HepG2 (cell line): ENCODE results near the gene ZKSCAN5.

Experiments used
- ARNTL ChIP-seq: sonication (generic); formaldehyde crosslinking; IDR thresholded peaks from 2 replicates; pipeline ENCODE4 v1.4.0; 2020; ENCODE audit warnings: mild to moderate bottlenecking, missing genetic modification reagents
- ATM ChIP-seq: fragments of 450-650 bp; IDR thresholded peaks from 2 replicates; pipeline ENCODE4 v1.7.1; 2017; ENCODE audit warnings: mild to moderate bottlenecking, borderline replicate concordance
- ETV6 ChIP-seq: sonication (generic); formaldehyde crosslinking; conservative IDR thresholded peaks from 2 replicates; pipeline ENCODE4 v1.4.0; 2020; ENCODE audit warnings: missing genetic modification reagents
- GMEB2 ChIP-seq: IDR thresholded peaks from 2 replicates; pipeline ENCODE4 v1.6.1; 2016; ENCODE audit warnings: missing biosample characterization, missing genetic modification reagents, low read depth
- JUN ChIP-seq: sonication (generic); formaldehyde crosslinking; IDR thresholded peaks from 2 replicates; pipeline ENCODE4 v1.4.0; 2020; ENCODE audit warnings: mild to moderate bottlenecking, missing genetic modification reagents
- KLF6 ChIP-seq: IDR thresholded peaks from 2 replicates; pipeline ENCODE4 v1.8.0; 2016; ENCODE audit warnings: missing biosample characterization, missing genetic modification reagents
- MXI1 ChIP-seq: IDR thresholded peaks from 3 replicates; pipeline ENCODE4 v1.6.1; 2012; ENCODE audit warnings: low read depth, low read length, inconsistent platforms, borderline replicate concordance
- POLR2A ChIP-seq, 2 experiments: IDR thresholded peaks; 2 replicates each; pipeline ENCODE4 v1.6.1; 2011; ENCODE audit warnings: low read depth in 2 of 2, low read length in 2 of 2, mild to moderate bottlenecking in 1 of 2, moderate library complexity in 1 of 2; ENCODE audit not compliant: insufficient read depth in 1 of 2
- POLR2AphosphoS5 ChIP-seq: IDR thresholded peaks from 2 replicates; pipeline ENCODE4 v1.6.1; 2012; ENCODE audit warnings: low read depth, low read length
- REXO4 ChIP-seq: sonication (generic); formaldehyde crosslinking; IDR thresholded peaks from 2 replicates; pipeline ENCODE4 v1.8.0; 2022; ENCODE audit warnings: missing genetic modification reagents, mild to moderate bottlenecking, borderline replicate concordance
- RFX3 ChIP-seq: IDR thresholded peaks from 2 replicates; pipeline ENCODE4 v1.6.1; 2016; ENCODE audit warnings: missing biosample characterization, missing genetic modification reagents
- ZNF737 ChIP-seq: sonication (generic); formaldehyde crosslinking; IDR thresholded peaks from 2 replicates; pipeline ENCODE4 v1.5.0; 2020; ENCODE audit warnings: missing genetic modification reagents, mild to moderate bottlenecking, borderline replicate concordance
- TF ChIP-seq, protein P1 (sequence below): sonication (generic); formaldehyde crosslinking; IDR thresholded peaks from 2 replicates; pipeline ENCODE4 v1.5.0; 2020; ENCODE audit warnings: missing genetic modification reagents
- TF ChIP-seq, protein P2 (sequence below): sonication (generic); formaldehyde crosslinking; IDR thresholded peaks from 2 replicates; pipeline ENCODE4 v1.5.0; 2020; ENCODE audit warnings: mild to moderate bottlenecking, missing genetic modification reagents, moderate library complexity

DNA sequence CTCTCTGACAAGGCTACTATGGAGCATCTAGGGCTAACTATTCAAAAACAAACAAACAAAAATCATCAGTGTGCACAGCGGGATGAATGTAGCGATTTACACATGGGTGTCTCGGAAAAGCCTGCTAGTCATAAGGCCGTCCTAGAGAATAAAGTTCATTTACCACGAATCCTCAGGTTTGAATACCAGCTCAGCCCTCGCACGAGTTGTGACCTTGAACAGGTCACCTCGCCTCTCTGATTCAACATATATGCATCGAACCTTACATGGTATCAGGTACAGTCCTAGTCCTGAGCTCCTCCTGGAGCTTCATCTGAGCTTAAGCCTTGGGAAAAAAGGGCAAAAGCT lies 39.1 kb upstream of the ZKSCAN5 start:
- TF ChIP-seq REXO4 (CRISPR knock-in tag) (no peak), MXI1 (no peak), ZNF737 (CRISPR knock-in tag) (no peak), JUN (CRISPR knock-in tag) (no peak), POLR2A (IDR thresholded peaks at IDR 0.05; ENCODE audit: insufficient read depth in 1 of 2, low read depth in 2 of 2, low read length in 2 of 2) (no peak), GMEB2 (CRISPR knock-in tag) (no peak), KLF6 (no peak), POLR2AphosphoS5 (no peak), RFX3 (no peak), ATM (no peak), ARNTL (CRISPR knock-in tag) (no peak), ETV6 (no peak)
- TF ChIP-seq, protein P1, sequence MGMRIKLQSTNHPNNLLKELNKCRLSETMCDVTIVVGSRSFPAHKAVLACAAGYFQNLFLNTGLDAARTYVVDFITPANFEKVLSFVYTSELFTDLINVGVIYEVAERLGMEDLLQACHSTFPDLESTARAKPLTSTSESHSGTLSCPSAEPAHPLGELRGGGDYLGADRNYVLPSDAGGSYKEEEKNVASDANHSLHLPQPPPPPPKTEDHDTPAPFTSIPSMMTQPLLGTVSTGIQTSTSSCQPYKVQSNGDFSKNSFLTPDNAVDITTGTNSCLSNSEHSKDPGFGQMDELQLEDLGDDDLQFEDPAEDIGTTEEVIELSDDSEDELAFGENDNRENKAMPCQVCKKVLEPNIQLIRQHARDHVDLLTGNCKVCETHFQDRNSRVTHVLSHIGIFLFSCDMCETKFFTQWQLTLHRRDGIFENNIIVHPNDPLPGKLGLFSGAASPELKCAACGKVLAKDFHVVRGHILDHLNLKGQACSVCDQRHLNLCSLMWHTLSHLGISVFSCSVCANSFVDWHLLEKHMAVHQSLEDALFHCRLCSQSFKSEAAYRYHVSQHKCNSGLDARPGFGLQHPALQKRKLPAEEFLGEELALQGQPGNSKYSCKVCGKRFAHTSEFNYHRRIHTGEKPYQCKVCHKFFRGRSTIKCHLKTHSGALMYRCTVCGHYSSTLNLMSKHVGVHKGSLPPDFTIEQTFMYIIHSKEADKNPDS (CRISPR knock-in tag) = no peak
- TF ChIP-seq, protein P2, sequence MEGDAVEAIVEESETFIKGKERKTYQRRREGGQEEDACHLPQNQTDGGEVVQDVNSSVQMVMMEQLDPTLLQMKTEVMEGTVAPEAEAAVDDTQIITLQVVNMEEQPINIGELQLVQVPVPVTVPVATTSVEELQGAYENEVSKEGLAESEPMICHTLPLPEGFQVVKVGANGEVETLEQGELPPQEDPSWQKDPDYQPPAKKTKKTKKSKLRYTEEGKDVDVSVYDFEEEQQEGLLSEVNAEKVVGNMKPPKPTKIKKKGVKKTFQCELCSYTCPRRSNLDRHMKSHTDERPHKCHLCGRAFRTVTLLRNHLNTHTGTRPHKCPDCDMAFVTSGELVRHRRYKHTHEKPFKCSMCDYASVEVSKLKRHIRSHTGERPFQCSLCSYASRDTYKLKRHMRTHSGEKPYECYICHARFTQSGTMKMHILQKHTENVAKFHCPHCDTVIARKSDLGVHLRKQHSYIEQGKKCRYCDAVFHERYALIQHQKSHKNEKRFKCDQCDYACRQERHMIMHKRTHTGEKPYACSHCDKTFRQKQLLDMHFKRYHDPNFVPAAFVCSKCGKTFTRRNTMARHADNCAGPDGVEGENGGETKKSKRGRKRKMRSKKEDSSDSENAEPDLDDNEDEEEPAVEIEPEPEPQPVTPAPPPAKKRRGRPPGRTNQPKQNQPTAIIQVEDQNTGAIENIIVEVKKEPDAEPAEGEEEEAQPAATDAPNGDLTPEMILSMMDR = no peak
